HepG2 (cell line): ENCODE data around the gene MGMT. TPM values are rescaled to one million over a fixed set of nuclear protein-coding genes. Genes with fewer than 3 reads are reported as not detected.

Experiments
- ATAC-seq: fragments of 200-7000 bp; cut with Tn5 transposase; 3 replicates; pipeline ENCODE4 v1.9.1; 2020; ENCODE audit warnings: mild to moderate bottlenecking, moderate library complexity
- BruUV-seq: library from RNA; stranded (reverse); fragments of 400-500 nt; replicated peaks from 2 replicates; lab custom pipeline; 2021; lab: Mats Ljungman, UMichigan
- CTCF ChIA-PET: fragments of 300-600 bp; formaldehyde crosslinking; extraction: SDS; loops from one replicate; lab custom pipeline; 2021; ENCODE audit warnings: low total read pairs, inconsistent platforms, low intra/inter-chr PET ratio; lab: Yijun Ruan, JAX
- POLR2A ChIA-PET: fragments of 350-600 bp; sonication (Branson Sonifier 250); formaldehyde crosslinking; loops from one replicate; lab custom pipeline; 2020; ENCODE audit warnings: antibody characterized with exemption, inconsistent platforms; lab: Yijun Ruan, JAX
- DNase-seq: peaks from one replicate; pipeline ENCODE4 v3.0.0-alpha.2; 2015; ENCODE audit warnings: low spot score
- FAIRE-seq: peaks from 3 replicates; lab custom pipeline; 2011; peaks lifted over from hg19 to GRCh38; lab: Jason Lieb, UNC
- H2AFZ ChIP-seq: one replicate; pipeline ENCODE4 v1.6.1; 2011; ENCODE audit warnings: low read length, inconsistent platforms
- H3K27ac ChIP-seq: fragments of 300-600 bp; 3 replicates; pipeline ENCODE4 v1.8.0; 2011; ENCODE audit warnings: mixed run types, mild to moderate bottlenecking, mixed read lengths, low read length, inconsistent platforms; ENCODE audit not compliant: insufficient read depth; ENCODE audit errors: extremely low read length
- H3K27me3 ChIP-seq, 2 experiments: fragments of 200-600 bp in 1 of 2; 2 replicates in 1 of 2; 3 replicates in 1 of 2; pipeline versions ENCODE4 v1.6.0 to v1.8.0; 2011; ENCODE audit warnings: low read length in 2 of 2, mild to moderate bottlenecking in 2 of 2, moderate library complexity in 2 of 2, inconsistent platforms in 1 of 2; ENCODE audit not compliant: insufficient read depth in 2 of 2, control insufficient read depth in 1 of 2
- H3K36me3 ChIP-seq, 2 experiments: fragments of 200-600 bp in 1 of 2; replicated peaks in 1 of 2; 2 replicates in 1 of 2; 3 replicates in 1 of 2; pipeline versions ENCODE4 v1.5.1 to v1.8.0; 2011; ENCODE audit warnings: low read length in 2 of 2, inconsistent platforms in 1 of 2; ENCODE audit not compliant: insufficient read depth in 2 of 2, control insufficient read depth in 1 of 2
- H3K4me1 ChIP-seq: 2 replicates; pipeline ENCODE4 v1.5.1; 2012; ENCODE audit warnings: low read length, inconsistent platforms; ENCODE audit not compliant: insufficient read depth
- H3K4me2 ChIP-seq: 2 replicates; pipeline ENCODE4 v1.6.0; 2011; ENCODE audit warnings: low read depth, low read length, inconsistent platforms
- H3K4me3 ChIP-seq, 3 experiments: fragments of 200-600 bp in 1 of 3; sonication (generic), shearing (Covaris generic) in 1 of 3; replicated peaks in 1 of 3; 2 replicates each; pipeline ENCODE4 v1.5.1; 2011 to 2016; ENCODE audit warnings: low read length in 3 of 3, inconsistent platforms in 2 of 3, low read depth in 2 of 3, mild to moderate bottlenecking in 2 of 3, control low read depth in 1 of 3, mixed read lengths in 1 of 3; ENCODE audit not compliant: insufficient read depth in 1 of 3
- H3K79me2 ChIP-seq: one replicate; pipeline ENCODE4 v1.6.1; 2011; ENCODE audit warnings: low read length, inconsistent platforms; ENCODE audit not compliant: insufficient read depth
- H3K9ac ChIP-seq: 2 replicates; pipeline ENCODE4 v1.6.0; 2011; ENCODE audit warnings: mild to moderate bottlenecking, low read depth, low read length, inconsistent platforms; ENCODE audit not compliant: insufficient read depth
- H3K9me3 ChIP-seq: 2 replicates; pipeline ENCODE4 v1.5.1; 2012; ENCODE audit warnings: mild to moderate bottlenecking, low read length
- H4K20me1 ChIP-seq: 2 replicates; pipeline ENCODE4 v1.6.0; 2011; ENCODE audit warnings: inconsistent platforms, mild to moderate bottlenecking, low read length, moderate library complexity; ENCODE audit not compliant: insufficient read depth
- EP300 ChIP-seq, 3 experiments: sonication (generic) in 1 of 3; formaldehyde crosslinking in 1 of 3; IDR thresholded peaks; 2 replicates each; pipeline versions ENCODE4 v1.5.1 to v1.6.1; 2011 to 2020; ENCODE audit warnings: low read depth in 2 of 3, low read length in 2 of 3, borderline replicate concordance in 1 of 3, improper control_type of control experiment in 1 of 3, mild to moderate bottlenecking in 1 of 3, missing genetic modification reagents in 1 of 3, moderate library complexity in 1 of 3
- HDAC2 ChIP-seq: sonication (generic); formaldehyde crosslinking; IDR thresholded peaks from 2 replicates; pipeline ENCODE4 v1.4.0; 2020; ENCODE audit warnings: missing genetic modification reagents
- MEF2D ChIP-seq: sonication (generic); formaldehyde crosslinking; IDR thresholded peaks from 2 replicates; pipeline ENCODE4 v1.5.1; 2020; ENCODE audit warnings: mild to moderate bottlenecking, missing genetic modification reagents
- NCOA2 ChIP-seq: sonication (generic); formaldehyde crosslinking; IDR thresholded peaks from 2 replicates; pipeline ENCODE4 v1.8.0; 2022; ENCODE audit warnings: inconsistent platforms
- NFE2L2 ChIP-seq: fragments of 150-350 bp; IDR thresholded peaks from 2 replicates; pipeline ENCODE4 v1.6.1; 2014; ENCODE audit warnings: low read length
- RELA ChIP-seq: sonication (generic); formaldehyde crosslinking; IDR thresholded peaks from 2 replicates; pipeline ENCODE4 v1.4.0; 2020; ENCODE audit warnings: missing genetic modification reagents
- ZNF224 ChIP-seq: sonication (generic); formaldehyde crosslinking; IDR thresholded peaks from 2 replicates; pipeline ENCODE4 v1.5.0; 2020; ENCODE audit warnings: mild to moderate bottlenecking, missing genetic modification reagents
- WGBS: methylation state at CpG from one replicate; pipeline ENCODE4 v1.1.6; 2017; ENCODE audit warnings: low lambda C conversion rate; 5-methylcytosine and 5-hydroxymethylcytosine counted together
- in situ Hi-C: cut with HindIII; loops from 2 replicates; pipeline ENCODE4 v1.10.0; 2017; ENCODE audit warnings: low pct_unique_long_range_greater_than_20kb; ENCODE audit not compliant: extremely low pct_ligation_motif_present
- intact Hi-C: fragments of 100-400 bp; cut with micrococcal nuclease; formaldehyde crosslinking; loops from one replicate; pipeline ENCODE4 v1.10.0; 2022; ENCODE audit not compliant: unreplicated experiment
- polyA plus RNA-seq, 8 experiments: library from polyadenylated mRNA; depleted of rRNA in 3 of 8; stranded (reverse) in 7 of 8; unstranded in 1 of 8; fragments of >200 nt; fragmentation: Illumina TruSeq in 4 of 8; extraction: Trizol in 4 of 8; gene quantifications; 2 replicates each; pipeline versions ENCODE4 v1.2.1 to v1.2.3, GENCODE V29; 2011 to 2016; ENCODE audit warnings: low read depth in 4 of 8, missing spikeins in 1 of 8, mixed read lengths in 1 of 8; ENCODE audit not compliant: insufficient read depth in 1 of 8
- total RNA-seq, 5 experiments: library from RNA; depleted of rRNA; stranded (reverse); fragments of >200 nt; fragmentation: Illumina TruSeq; extraction: Trizol; gene quantifications; 2 replicates each; pipeline ENCODE4 v1.2.3, GENCODE V29; 2016; ENCODE audit warnings: low read depth in 1 of 5
- TF ChIP-seq, protein P1 (sequence below): sonication (generic); formaldehyde crosslinking; conservative IDR thresholded peaks from 2 replicates; pipeline ENCODE4 v1.8.0; 2022; ENCODE audit warnings: missing genetic modification reagents
- TF ChIP-seq, protein P2 (sequence below): sonication (generic); formaldehyde crosslinking; IDR thresholded peaks from 2 replicates; pipeline ENCODE4 v1.4.0; 2020; ENCODE audit warnings: mild to moderate bottlenecking, missing genetic modification reagents
- TF ChIP-seq, protein P3 (sequence below): sonication (generic); formaldehyde crosslinking; IDR thresholded peaks from 2 replicates; pipeline ENCODE4 v1.4.0; 2020; ENCODE audit warnings: missing genetic modification reagents

MGMT gene
- total and polyA plus RNA-seq, 2 of the 13 experiments (the other 11 are each of a cell fraction or from before 2014, with no cell fraction given) = 12.0 to 19.5 TPM

DNA sequence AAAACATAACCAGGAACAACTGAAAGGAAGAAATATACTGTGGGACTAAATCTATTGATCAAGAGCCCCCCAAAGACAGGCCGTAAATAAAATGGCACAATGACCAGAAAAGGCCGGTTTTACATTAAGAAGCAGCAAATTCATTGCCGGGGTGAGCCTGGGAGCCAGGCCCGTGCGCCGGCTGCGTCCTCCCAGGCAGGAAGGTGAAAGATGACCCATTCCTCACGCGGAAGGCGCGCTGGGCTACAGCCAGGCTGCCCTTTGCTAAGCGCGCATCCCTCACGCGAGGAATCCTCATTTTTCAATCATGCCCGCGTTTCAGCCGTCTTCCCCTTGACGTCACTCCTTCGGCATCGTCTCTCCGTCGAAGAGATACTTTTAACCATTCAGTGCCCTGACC is 47.6 kb upstream of the MGMT start (continued):
- TF ChIP-seq HDAC2 (no peak), EP300 (IDR thresholded peaks at IDR 0.05; ENCODE audit: low read depth in 2 of 2, low read length in 2 of 2) (no peak), EP300 (CRISPR knock-in tag; IDR thresholded peaks at IDR 0.05; ENCODE audit: borderline replicate concordance) (no peak)

GRCh38 chr10:129421399-129422010 is 45.5 kb upstream of the MGMT start:
- no peak overlapping the region for H3K4me2 ChIP-seq
- DNase-seq (no peak), FAIRE-seq (no peak), ATAC-seq (no peak)
- POLR2A ChIA-PET = no interaction called here
- H3K9ac ChIP-seq = no peak overlapping the region
- no peaks in the 10 kb centered on the region for H4K20me1 ChIP-seq
- H3K79me2 ChIP-seq = no peaks in the 10 kb centered on the region
- H3K4me3 ChIP-seq = no peak overlapping the region
- H3K27me3 ChIP-seq = peaks cover under 1 to 20% of the 10 kb centered on the region in 2 experiments; a peak in 4 of 5 replicates
- no peaks in the 10 kb centered on the region for H3K9me3 ChIP-seq
- in situ Hi-C loops = no loop called here
- intact Hi-C loops = no loop called here
- no peaks in the 10 kb centered on the region for H3K4me1 ChIP-seq
- WGBS = 46% methylated on average over 6 of the region's 10 CpGs
- no peak overlapping the region for H2AFZ ChIP-seq
- H3K36me3 ChIP-seq = no peaks in the 10 kb centered on the region
- no peak overlapping the region for H3K27ac ChIP-seq
- CTCF ChIA-PET = no interaction called here
- no TSS peak for BruUV-seq
- no peak for TF ChIP-seq NCOA2 (CRISPR knock-in tag)
- no peak for TF ChIP-seq ZNF224 (CRISPR knock-in tag)
- no peak for TF ChIP-seq RELA
- TF ChIP-seq, protein P1, sequence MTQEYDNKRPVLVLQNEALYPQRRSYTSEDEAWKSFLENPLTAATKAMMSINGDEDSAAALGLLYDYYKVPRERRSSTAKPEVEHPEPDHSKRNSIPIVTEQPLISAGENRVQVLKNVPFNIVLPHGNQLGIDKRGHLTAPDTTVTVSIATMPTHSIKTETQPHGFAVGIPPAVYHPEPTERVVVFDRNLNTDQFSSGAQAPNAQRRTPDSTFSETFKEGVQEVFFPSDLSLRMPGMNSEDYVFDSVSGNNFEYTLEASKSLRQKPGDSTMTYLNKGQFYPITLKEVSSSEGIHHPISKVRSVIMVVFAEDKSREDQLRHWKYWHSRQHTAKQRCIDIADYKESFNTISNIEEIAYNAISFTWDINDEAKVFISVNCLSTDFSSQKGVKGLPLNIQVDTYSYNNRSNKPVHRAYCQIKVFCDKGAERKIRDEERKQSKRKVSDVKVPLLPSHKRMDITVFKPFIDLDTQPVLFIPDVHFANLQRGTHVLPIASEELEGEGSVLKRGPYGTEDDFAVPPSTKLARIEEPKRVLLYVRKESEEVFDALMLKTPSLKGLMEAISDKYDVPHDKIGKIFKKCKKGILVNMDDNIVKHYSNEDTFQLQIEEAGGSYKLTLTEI (CRISPR knock-in tag) = no peak
- TF ChIP-seq, protein P2, sequence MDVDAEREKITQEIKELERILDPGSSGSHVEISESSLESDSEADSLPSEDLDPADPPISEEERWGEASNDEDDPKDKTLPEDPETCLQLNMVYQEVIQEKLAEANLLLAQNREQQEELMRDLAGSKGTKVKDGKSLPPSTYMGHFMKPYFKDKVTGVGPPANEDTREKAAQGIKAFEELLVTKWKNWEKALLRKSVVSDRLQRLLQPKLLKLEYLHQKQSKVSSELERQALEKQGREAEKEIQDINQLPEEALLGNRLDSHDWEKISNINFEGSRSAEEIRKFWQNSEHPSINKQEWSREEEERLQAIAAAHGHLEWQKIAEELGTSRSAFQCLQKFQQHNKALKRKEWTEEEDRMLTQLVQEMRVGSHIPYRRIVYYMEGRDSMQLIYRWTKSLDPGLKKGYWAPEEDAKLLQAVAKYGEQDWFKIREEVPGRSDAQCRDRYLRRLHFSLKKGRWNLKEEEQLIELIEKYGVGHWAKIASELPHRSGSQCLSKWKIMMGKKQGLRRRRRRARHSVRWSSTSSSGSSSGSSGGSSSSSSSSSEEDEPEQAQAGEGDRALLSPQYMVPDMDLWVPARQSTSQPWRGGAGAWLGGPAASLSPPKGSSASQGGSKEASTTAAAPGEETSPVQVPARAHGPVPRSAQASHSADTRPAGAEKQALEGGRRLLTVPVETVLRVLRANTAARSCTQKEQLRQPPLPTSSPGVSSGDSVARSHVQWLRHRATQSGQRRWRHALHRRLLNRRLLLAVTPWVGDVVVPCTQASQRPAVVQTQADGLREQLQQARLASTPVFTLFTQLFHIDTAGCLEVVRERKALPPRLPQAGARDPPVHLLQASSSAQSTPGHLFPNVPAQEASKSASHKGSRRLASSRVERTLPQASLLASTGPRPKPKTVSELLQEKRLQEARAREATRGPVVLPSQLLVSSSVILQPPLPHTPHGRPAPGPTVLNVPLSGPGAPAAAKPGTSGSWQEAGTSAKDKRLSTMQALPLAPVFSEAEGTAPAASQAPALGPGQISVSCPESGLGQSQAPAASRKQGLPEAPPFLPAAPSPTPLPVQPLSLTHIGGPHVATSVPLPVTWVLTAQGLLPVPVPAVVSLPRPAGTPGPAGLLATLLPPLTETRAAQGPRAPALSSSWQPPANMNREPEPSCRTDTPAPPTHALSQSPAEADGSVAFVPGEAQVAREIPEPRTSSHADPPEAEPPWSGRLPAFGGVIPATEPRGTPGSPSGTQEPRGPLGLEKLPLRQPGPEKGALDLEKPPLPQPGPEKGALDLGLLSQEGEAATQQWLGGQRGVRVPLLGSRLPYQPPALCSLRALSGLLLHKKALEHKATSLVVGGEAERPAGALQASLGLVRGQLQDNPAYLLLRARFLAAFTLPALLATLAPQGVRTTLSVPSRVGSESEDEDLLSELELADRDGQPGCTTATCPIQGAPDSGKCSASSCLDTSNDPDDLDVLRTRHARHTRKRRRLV = no peak
- TF ChIP-seq, protein P3, sequence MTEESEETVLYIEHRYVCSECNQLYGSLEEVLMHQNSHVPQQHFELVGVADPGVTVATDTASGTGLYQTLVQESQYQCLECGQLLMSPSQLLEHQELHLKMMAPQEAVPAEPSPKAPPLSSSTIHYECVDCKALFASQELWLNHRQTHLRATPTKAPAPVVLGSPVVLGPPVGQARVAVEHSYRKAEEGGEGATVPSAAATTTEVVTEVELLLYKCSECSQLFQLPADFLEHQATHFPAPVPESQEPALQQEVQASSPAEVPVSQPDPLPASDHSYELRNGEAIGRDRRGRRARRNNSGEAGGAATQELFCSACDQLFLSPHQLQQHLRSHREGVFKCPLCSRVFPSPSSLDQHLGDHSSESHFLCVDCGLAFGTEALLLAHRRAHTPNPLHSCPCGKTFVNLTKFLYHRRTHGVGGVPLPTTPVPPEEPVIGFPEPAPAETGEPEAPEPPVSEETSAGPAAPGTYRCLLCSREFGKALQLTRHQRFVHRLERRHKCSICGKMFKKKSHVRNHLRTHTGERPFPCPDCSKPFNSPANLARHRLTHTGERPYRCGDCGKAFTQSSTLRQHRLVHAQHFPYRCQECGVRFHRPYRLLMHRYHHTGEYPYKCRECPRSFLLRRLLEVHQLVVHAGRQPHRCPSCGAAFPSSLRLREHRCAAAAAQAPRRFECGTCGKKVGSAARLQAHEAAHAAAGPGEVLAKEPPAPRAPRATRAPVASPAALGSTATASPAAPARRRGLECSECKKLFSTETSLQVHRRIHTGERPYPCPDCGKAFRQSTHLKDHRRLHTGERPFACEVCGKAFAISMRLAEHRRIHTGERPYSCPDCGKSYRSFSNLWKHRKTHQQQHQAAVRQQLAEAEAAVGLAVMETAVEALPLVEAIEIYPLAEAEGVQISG (CRISPR knock-in tag) = no peak
- no peak for TF ChIP-seq NFE2L2
- TF ChIP-seq MEF2D (CRISPR knock-in tag) = no peak
